Omental fat pad (tissue), 4 donors: Measurements from ENCODE around the gene CDC42BPG. TPM values are rescaled to one million over a fixed set of nuclear protein-coding genes. Genes with fewer than 3 reads are reported as not detected.

Source experiments
- ATAC-seq: fragments of 150-250 bp; one replicate; pipeline ENCODE4 v1.9.1; 2016; ENCODE audit warnings: mild to moderate bottlenecking, moderate library complexity; ENCODE audit not compliant: low FRiP score
- DNase-seq: peaks from one replicate; pipeline ENCODE4 v3.0.0-alpha.2; 2019; ENCODE audit warnings: low spot score
- total RNA-seq, 4 donors: library from RNA; depleted of rRNA; stranded (reverse); fragments of >200 nt; gene quantifications; one replicate each; pipeline ENCODE4 v1.1.0, GENCODE V29; 2016
- TF ChIP-seq, protein P1 (sequence below), 3 donors: fragments of 450-650 bp; IDR thresholded peaks; one replicate each; pipeline ENCODE4 v1.5.1; 2016 to 2017; ENCODE audit warnings: antibody characterized with exemption in 3 of 3, mild to moderate bottlenecking in 3 of 3, moderate library complexity in 2 of 3

The CDC42BPG gene
- total RNA-seq, 4 donors from 2014 or later: 0.19 to 0.48 (median 0.42) TPM

GRCh38 chr11:64885367-64886286 is 41.2 kb upstream of the CDC42BPG start:
- DNase-seq (no peak), ATAC-seq (peak; percentile 60)
- TF ChIP-seq, protein P1, sequence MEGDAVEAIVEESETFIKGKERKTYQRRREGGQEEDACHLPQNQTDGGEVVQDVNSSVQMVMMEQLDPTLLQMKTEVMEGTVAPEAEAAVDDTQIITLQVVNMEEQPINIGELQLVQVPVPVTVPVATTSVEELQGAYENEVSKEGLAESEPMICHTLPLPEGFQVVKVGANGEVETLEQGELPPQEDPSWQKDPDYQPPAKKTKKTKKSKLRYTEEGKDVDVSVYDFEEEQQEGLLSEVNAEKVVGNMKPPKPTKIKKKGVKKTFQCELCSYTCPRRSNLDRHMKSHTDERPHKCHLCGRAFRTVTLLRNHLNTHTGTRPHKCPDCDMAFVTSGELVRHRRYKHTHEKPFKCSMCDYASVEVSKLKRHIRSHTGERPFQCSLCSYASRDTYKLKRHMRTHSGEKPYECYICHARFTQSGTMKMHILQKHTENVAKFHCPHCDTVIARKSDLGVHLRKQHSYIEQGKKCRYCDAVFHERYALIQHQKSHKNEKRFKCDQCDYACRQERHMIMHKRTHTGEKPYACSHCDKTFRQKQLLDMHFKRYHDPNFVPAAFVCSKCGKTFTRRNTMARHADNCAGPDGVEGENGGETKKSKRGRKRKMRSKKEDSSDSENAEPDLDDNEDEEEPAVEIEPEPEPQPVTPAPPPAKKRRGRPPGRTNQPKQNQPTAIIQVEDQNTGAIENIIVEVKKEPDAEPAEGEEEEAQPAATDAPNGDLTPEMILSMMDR (IDR thresholded peaks at IDR 0.05): no peak

DNA sequence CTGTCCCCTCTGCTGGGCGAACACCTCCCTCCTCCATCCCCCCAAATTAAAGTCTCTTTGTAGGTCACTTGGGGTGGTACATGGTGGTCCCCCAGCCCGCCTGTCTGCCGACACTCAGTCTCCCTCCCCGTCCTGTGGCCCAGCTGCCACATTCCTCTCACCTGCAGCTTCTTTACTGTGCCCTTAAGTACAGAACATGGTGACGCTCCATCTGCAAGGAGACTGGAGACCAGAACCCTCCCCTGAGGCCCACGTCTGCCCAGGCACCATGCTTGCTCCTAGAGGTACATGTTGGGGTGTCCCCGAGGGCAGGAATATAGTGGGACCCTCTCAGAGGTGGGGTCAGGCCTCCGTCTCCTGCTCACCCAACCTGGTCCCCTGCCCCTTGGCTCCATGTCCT is 39.6 kb upstream of the CDC42BPG start:
- TF ChIP-seq, protein P1 (IDR thresholded peaks at IDR 0.05): no peak
- ATAC-seq (no peak), DNase-seq (no peak)

- TF ChIP-seq, protein P1 (IDR thresholded peaks at IDR 0.05): no peak
- DNase-seq (no peak), ATAC-seq (no peak)
These were observed 39.1 kb upstream of the CDC42BPG start for GRCh38 chr11:64883575-64883974.

DNA sequence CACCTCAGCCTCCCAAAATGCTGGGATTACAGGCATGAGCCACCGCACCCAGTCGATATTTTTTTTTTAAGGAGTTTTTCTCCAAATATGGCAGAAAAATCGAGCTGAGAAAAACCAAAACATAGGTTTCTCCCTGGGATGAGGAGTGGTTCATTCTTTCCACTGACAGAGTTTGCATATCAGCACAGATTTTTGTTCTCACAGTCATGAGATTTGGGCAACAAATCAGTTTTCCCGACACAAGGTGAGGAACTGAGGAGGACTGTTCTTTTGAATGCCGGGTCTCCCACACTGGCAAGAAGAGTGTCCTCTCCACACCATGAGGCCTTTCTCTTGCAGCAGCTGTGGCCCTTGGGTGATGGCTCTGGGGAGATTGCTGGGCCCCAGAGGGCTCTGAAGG is 37.8 kb upstream of the CDC42BPG start:
- ATAC-seq (no peak), DNase-seq (no peak)
- TF ChIP-seq, protein P1 (IDR thresholded peaks at IDR 0.05): no peak

GRCh38 chr11:64881476-64881875 is 37.0 kb upstream of the CDC42BPG start:
- DNase-seq: no peak
- no peak for ATAC-seq
- TF ChIP-seq, protein P1 (IDR thresholded peaks at IDR 0.05): no peak

GRCh38 chr11:64880240-64881001 is 36.0 kb upstream of the CDC42BPG start:
- no peak for ATAC-seq
- DNase-seq: no peak
- TF ChIP-seq, protein P1 (IDR thresholded peaks at IDR 0.05): no peak
